Thyroid gland (tissue), 4 donors: ENCODE results near the gene WNK2. TPM values are rescaled to one million over a fixed set of nuclear protein-coding genes. Genes with fewer than 3 reads are reported as not detected.

Experiments
- DNase-seq, 2 donors: peaks; one replicate each; pipeline ENCODE4 v3.0.0-alpha.2; 2019
- H3K27ac ChIP-seq, 3 donors: fragments of 200-600 bp; sonication (generic); 1 replicate in 2 of 3; 2 replicates in 1 of 3; pipeline ENCODE4 v1.5.1; 2016 to 2019; ENCODE audit warnings: mild to moderate bottlenecking in 1 of 3, moderate library complexity in 1 of 3
- H3K27me3 ChIP-seq: fragments of 200-600 bp; sonication (generic); one replicate; pipeline ENCODE4 v1.5.1; 2019
- H3K36me3 ChIP-seq, 2 donors: fragments of 200-600 bp; sonication (generic); one replicate each; pipeline ENCODE4 v1.5.1; 2016 to 2019
- H3K4me1 ChIP-seq, 2 donors: fragments of 200-600 bp; sonication (generic); one replicate each; pipeline ENCODE4 v1.5.1; 2017 to 2019
- H3K4me3 ChIP-seq, 3 donors: fragments of 200-600 bp; sonication (generic); replicated peaks in 1 of 3; 1 replicate in 2 of 3; 2 replicates in 1 of 3; pipeline ENCODE4 v1.5.1; 2016; ENCODE audit warnings: mild to moderate bottlenecking in 1 of 3
- H3K9me3 ChIP-seq: fragments of 200-600 bp; sonication (generic); one replicate; pipeline ENCODE4 v1.5.1; 2017
- CTCF ChIP-seq, 6 experiments: fragments of 200-600 bp in 3 of 6; fragments of 450-650 bp in 3 of 6; sonication (generic) in 3 of 6; IDR thresholded peaks; one replicate each; pipeline ENCODE4 v1.5.1; 2016 to 2019; ENCODE audit warnings: antibody characterized with exemption in 6 of 6, mild to moderate bottlenecking in 2 of 6, inconsistent platforms in 1 of 6, moderate library complexity in 1 of 6
- POLR2A ChIP-seq, 2 donors: fragments of 450-650 bp; IDR thresholded peaks; one replicate each; pipeline ENCODE4 v1.6.1; 2017; ENCODE audit warnings: antibody characterized with exemption in 2 of 2, mild to moderate bottlenecking in 2 of 2, moderate library complexity in 1 of 2
- WGBS, 2 donors: methylation state at CpG; one replicate each; pipeline ENCODE4 v1.1.5; 2017; 5-methylcytosine and 5-hydroxymethylcytosine counted together
- intact Hi-C: fragments of 100-400 bp; cut with DNase I; formaldehyde crosslinking; loops from one replicate; pipeline ENCODE4 v1.15.1; 2023
- total RNA-seq, 4 donors: library from RNA; depleted of rRNA; stranded (reverse); fragments of >200 nt; gene quantifications; one replicate each; pipeline ENCODE4 v1.2.3, GENCODE V29; 2016

WNK2 gene
- total RNA-seq, 4 donors from 2014 or later: 0.94 to 8.5 (median 8.1) TPM

DNA sequence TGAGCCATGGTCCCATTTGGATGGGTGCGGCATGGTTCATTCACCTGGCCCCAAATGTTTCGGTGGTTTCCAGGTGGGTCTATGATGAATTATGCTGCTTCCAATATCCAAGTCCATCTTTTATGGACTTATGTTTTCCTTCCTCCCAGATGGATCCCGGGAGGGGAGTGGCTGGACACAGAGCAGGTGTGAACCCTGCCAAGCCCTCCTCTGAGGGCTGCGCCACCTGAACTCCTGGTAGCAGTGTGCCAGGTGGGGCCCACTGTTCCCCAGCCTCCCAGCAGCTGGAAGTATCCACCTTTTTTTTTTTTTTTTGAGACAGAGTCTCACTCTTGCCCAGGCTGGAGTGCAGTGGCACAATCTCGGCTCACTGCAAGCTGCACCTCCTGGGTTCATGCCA lies 42.9 kb downstream of the WNK2 start:
- no peak for DNase-seq
- H3K4me1 ChIP-seq: peaks cover 4 to 7% of the 10 kb centered on the region in 2 donors
- 80 to 98% methylated on average over 5 of the region's 5 CpGs for WGBS, 2 donors

DNA sequence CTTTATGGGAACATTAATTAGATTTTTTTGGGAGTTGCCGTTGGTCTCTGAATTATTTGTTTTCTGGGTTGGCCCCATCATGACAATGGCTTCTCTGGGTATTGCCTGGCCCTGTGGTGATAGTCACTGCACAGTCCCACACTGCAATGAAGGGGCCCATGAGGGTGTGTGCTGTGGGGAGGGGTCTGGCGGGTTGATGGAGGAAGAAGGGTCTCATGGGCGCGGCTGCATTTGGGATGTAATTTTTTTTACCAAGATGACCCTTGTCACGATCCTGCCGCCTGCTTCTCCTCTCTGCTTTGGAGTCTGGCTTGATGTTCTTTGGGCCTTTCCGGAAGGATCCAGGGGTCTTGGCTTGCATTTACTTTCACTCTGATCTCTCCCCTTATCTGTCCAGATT lies 44.1 kb downstream of the WNK2 start:
- TF ChIP-seq CTCF (IDR thresholded peaks at IDR 0.05): no peak
- TF ChIP-seq POLR2A (IDR thresholded peaks at IDR 0.05): no peak
- Histone ChIP-seq H3K4me1 (peaks cover 4 to 7% of the 10 kb centered on the region in 2 donors), H3K4me3 (no peak overlapping the region), H3K27ac (no peak overlapping the region), H3K9me3 (no peaks in the 10 kb centered on the region), H3K36me3 (no peaks in the 10 kb centered on the region), H3K27me3 (no peaks in the 10 kb centered on the region)
- 92 to 93% methylated on average over 7 of the region's 7 CpGs for WGBS, 2 donors
- no peak for DNase-seq
- intact Hi-C loops: no loop called here

More for the DNA sequence above, 42.9 kb downstream of the WNK2 start:
- Histone ChIP-seq H3K4me3 (no peak overlapping the region), H3K27me3 (no peaks in the 10 kb centered on the region), H3K36me3 (no peaks in the 10 kb centered on the region), H3K27ac (no peak overlapping the region), H3K9me3 (no peaks in the 10 kb centered on the region)
- TF ChIP-seq CTCF (IDR thresholded peaks at IDR 0.05): no peak
- no peak for TF ChIP-seq POLR2A (IDR thresholded peaks at IDR 0.05)
- intact Hi-C loops: no loop called here

GRCh38 chr9:93228453-93228852 lies 44.5 kb downstream of the WNK2 start:
- Histone ChIP-seq H3K27ac (no peak overlapping the region), H3K27me3 (no peaks in the 10 kb centered on the region), H3K4me1 (peaks cover 4 to 5% of the 10 kb centered on the region in 2 donors), H3K9me3 (no peaks in the 10 kb centered on the region), H3K36me3 (no peaks in the 10 kb centered on the region), H3K4me3 (no peak overlapping the region)
- 89 to 90% methylated on average over 8 of the region's 8 CpGs for WGBS, 2 donors
- TF ChIP-seq POLR2A (IDR thresholded peaks at IDR 0.05): no peak
- TF ChIP-seq CTCF (IDR thresholded peaks at IDR 0.05): no peak
- no peak for DNase-seq
- intact Hi-C loops: no loop called here

DNA sequence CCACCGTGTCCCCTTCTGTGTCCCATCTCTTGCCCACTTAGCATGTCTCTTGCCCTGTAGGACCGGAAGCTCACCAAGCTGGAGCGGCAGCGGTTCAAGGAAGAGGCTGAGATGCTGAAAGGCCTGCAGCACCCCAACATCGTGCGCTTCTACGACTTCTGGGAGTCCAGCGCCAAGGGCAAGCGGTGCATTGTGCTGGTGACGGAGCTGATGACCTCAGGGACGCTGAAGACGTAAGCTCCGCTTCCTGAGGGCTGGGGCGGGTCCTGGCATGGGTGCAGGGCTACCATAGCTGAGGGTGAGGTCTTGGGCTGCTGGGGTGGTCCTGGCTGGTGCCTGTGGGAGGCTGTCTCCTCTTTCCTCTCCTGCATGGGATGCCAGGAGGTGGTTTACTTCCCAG lies 45.7 kb downstream of the WNK2 start:
- intact Hi-C loops: no loop called here
- no peak for DNase-seq
- Histone ChIP-seq H3K36me3 (no peaks in the 10 kb centered on the region), H3K9me3 (no peaks in the 10 kb centered on the region), H3K27me3 (no peaks in the 10 kb centered on the region), H3K4me3 (no peak overlapping the region), H3K27ac (no peak overlapping the region), H3K4me1 (peaks cover 4% of the 10 kb centered on the region in 2 donors)
- TF ChIP-seq POLR2A (IDR thresholded peaks at IDR 0.05) (no peak), CTCF (IDR thresholded peaks at IDR 0.05) (no peak)
- WGBS, 2 donors: 94% methylated on average over 11 to 13 of the region's 14 CpGs

DNA sequence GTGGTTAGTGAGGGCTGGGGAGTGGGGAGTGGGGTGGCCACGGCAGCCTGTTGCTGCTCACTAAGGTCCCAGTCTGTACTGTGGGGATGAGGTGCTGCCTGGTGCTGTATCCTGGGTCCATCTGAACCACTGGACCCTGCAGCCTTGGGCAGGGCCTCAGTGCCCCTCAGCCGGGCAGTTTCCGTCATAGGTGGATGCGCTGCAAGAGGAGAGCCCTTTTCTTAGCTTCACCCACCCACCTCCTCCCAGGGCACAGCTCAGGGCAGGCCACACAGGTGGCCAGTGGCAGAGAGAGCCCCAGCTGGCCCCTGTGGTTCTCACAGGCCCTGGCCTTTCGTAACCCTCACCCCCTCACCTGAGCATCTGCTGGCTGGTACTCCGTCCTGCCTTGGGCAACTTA lies 46.2 kb downstream of the WNK2 start:
- Histone ChIP-seq H3K36me3 (no peaks in the 10 kb centered on the region), H3K4me3 (no peak overlapping the region), H3K27me3 (no peaks in the 10 kb centered on the region), H3K4me1 (peaks cover 4% of the 10 kb centered on the region in 2 donors), H3K27ac (no peak overlapping the region), H3K9me3 (no peaks in the 10 kb centered on the region)
- no peak for DNase-seq
- TF ChIP-seq CTCF (IDR thresholded peaks at IDR 0.05): no peak
- no peak for TF ChIP-seq POLR2A (IDR thresholded peaks at IDR 0.05)
- WGBS, 2 donors: 91 to 96% methylated on average over 5 of the region's 6 CpGs
- intact Hi-C loops: no loop called here
